NCI-H2107 treated with DMSO at 0.1 percent for 48 hours (cell line): ENCODE results near the gene SIDT1.
"Not testable (repeated sequence)": the region's sequence is repeated elsewhere in the genome, so short reads cannot be mapped to it uniquely, and the experiment has no call there.

Experiments used
- DNase-seq: peaks from one replicate; lab custom pipeline; 2025; ENCODE audit not compliant: unreplicated experiment; lab: John Stamatoyannopoulos, UW

Gene SIDT1

DNA sequence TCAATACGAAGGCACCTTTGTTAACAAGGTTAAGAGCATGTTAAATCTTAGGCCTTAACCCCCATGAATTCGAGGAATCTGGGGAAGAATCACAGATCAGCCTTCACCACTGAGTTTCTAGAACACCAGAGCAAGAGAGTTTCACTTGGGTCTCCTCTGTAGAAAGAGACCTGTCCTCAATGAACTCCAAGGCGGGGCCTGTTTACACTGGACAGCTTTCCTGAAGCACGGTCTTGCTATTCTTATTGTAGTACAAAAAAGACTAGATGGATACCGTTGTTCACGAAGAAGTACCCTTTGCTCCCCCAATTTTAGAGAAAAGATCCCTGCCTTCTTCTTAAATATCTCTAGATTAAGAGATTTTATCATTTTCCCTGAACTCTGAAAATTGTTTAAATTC, 99.2 kb downstream of the SIDT1 start:
- no peak for DNase-seq

DNA sequence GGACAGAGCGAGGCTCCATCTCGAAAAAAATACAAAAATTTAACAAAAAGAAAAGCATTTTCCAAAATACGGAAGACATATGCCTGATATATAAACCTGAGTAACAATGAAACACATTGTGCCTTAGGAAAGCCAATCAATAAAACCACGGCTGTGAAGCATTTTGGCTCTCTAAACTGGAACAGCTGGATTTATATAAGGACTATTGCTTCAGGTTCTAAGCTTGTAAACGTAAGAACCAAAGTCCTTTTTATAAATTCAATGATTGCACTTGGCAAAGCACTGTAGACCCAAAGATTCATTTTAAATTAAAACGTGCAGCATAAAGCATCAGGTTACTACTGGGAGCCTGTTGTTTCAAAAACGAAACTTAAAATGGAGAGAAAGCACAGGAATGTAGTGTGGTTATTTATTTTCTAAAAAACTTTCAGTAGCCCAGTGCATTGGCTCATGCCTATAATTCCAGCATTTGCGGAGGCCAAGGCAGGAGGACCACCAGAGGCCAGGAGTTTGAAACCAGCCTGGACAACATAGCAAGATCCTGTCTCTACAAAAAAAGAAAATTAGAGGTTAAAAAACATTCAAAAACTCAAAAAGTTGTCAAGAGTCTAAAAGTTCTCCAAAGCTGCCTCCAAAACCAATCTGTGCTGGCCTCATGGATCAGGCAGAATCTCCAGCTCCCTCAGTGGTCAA, 102.6 kb downstream of the SIDT1 start:
- DNase-seq = peak; percentile 36

DNA sequence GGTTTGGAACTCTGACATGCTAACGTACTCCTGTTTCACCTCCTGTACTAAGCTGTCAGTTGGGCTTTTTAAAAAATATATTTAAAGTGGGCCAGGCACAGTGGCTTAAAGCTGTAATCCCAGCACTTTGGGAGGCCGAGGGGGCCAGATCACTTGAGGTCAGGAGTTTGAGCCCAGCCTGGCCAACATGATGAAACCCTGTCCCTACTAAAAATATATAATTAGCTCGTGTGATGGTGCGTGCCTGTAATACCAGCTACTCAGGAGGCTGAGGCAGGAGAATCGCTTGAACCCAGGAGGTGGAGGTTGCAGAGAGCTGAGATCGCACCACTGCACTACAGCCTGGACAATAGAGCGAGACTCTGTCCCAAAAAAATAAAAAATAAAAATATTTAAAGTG, 103.7 kb downstream of the SIDT1 start:
- DNase-seq = not testable (repeated sequence)

DNA sequence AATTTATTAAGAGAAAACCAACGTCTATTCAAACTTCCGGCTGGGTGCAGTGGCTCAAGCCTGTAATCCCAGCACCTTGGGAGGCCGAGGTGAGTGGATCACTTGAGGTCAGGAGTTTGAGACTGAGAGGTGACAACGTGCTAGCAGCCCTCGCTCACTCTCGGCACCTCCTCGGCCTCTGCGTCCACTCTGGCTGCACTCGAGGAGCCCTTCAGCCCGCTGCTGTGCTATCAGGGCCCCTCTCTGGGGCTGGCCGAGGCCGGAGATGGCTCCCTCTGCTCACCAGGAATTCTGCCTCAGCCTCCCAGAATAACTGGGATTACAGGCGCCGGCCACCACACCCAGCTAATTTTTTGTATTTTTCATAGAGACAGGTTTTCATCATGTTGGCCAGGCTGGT, 105.4 kb downstream of the SIDT1 start:
- no peak for DNase-seq

DNA sequence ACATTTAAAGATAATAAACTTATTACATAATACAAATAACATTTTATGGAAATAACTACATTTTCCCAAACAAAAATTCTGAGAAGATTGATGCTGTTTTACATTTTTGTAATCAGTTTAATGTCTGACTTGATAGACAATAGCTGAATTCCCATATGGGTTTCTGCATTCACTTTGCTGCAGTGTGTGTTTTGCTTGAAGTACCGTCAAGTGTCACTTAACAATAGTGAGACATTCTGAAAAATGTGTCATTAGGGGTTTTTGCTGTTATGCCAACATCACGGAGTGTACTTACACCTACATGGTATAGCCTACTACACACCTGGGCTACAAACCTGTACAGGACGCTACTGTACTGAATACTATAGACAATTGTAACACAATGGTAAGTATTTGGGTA, 106.6 kb downstream of the SIDT1 start:
- DNase-seq = no peak

DNA sequence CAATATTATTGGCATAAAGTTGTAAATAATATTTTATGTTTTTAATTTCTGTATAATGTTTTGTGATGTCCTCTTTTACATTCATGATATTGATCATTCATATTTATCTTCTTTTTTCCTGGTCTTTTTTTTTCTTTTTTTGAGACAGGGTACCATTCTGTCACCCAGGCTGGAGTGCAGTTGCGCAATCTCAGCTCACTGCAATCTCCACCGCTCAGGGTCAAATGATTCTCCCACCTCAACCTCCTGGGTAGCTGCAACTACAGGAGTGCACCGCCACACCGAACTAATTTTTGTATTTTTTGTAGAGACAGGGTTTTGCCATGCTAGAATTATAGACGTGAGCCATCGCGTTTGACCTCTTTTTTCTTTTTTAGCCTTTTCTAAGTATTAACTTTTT, 111.2 kb downstream of the SIDT1 start:
- DNase-seq = no peak

DNA sequence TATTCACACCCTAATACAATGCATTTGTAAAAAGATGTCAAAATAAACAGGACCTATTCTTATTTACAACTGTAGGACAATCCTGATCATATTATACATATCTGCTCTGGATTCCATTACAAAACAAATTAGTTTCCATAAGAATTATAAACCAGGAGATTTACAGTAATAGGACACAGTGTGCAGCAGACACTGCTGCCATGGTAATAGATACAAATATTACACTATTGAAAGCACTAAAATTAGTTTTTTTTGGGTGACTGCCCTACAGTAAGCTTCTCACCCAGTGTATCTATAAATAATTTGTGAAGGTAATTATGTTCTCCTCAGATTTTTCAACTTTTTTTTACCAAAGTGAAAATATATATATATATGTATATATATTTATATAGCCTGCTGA, 116.2 kb downstream of the SIDT1 start:
- no peak for DNase-seq

DNA sequence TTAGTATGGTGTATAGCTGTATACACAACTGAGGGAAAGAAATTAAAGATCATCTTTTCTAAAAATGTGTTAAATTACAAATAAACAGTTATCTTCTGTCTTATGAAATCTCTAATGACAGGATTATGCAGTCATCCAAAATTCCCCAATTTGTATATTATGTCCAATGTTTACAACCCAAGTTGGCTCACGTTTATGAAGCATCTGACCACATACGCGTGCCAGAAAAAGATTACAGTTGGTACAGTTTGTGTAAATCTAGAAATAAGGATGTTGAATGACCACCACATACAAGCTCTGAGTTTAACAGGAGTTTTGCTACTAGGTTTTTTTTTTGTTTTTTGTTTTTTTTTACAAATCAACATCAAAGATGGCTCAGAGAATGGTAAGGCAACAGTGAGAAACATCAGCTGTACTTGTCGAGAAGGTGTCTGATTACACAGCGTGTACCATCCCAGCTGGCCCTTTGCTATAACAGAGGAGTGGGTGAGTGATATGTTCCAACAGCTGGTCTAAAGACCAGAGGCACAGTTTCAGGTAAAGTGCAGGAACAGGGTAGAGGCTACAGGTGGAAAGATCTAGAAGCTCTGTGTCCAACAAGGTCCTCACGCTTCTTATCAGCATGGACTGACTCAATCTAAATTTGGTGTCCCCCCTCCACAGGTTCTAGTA, 117.0 kb downstream of the SIDT1 start:
- no peak for DNase-seq

DNA sequence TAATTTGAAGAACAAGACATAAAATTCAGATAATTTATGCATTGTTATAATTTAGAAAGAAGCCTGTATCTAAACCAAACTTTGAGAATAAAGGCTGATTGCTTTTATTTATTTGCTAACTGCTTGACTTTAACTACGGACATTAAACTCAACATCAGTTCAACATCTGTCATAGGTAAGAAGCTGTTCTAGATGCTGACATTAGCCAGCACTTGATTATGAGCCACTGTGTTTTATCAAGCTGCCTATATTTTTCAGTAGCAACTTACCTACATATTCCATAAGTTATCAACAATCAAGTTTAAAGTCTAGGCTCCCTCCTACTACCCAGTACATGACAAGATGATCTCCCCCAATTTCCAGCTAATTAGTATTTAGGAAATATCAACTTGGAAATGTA, 122.0 kb downstream of the SIDT1 start:
- DNase-seq = no peak

DNA sequence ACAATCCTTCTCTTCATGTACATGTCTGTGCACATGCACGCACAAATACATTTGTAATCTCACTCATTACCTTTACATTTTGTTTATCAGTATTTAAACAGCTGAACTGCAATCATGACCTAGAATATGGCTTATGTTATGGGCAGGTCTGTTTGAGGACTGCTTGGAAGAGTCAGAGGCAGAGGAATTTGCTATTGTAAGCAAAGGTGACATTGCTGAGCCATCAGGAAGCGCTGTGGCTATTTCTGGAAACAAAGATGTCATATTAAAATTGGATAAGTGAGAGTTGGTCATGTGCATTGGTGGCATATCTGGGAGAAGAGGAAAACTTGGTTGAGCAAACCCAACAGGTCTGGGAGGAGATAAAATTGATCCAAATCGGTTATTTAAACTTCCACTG, 122.5 kb downstream of the SIDT1 start:
- no peak for DNase-seq

DNA sequence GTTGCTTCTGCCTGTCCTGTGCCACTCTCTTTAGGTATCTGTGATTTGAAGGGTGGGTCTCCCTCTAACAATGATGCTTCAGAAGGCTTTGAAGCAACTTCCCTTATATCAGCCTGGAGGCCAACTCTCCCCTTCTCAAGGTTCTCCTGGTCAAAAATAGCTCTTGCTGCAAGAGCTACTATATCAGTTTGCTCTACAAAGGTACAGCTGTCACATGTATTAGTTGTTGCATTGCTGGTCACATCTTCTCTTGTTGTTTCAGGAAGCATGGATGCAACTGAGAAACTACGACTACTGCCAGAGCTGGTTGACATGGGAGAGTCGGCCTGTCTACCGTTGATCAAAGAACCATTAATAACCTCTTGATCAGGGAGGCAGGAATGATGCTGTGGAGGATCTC, 125.8 kb downstream of the SIDT1 start:
- no peak for DNase-seq

DNA sequence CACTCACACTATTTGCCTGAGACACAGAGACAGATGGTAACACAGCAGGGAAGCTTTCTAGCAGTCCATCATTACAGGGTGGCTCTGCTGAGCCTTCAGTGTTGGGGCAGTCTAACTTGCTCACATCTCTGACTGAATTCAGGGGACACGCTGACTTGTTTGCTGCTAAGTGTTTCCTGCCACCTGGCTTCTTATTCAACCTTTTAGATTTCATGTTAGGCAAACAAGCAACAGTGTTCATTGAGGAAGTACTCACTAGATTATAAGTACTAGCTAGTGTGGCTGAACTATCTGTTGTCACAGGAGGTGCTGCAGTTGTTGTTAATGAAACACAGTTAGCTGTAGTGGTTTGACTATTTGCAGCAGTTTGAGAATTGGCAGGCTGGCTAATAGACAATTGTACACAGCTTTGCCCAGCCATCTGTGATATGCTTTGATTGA, 126.8 kb downstream of the SIDT1 start:
- DNase-seq = no peak

DNA sequence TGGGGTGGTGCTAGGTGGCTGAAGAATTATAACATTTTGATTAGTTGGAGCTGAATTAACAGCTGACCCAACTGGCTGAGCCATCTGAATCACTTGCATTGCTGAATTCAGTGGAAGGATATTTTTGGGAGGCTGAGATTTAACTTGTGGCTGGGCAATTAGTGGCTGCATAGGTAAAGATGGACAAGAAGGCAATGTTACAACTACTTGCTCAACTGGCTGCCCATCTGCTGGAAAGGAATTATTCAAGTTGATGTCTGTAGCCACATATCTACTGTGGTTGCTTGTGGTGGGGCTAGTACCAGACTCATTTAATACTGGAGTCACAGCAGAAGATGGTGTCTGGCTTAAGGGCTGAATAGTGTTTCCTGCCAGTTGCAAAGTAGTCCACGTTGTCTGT, 127.6 kb downstream of the SIDT1 start:
- DNase-seq = no peak

DNA sequence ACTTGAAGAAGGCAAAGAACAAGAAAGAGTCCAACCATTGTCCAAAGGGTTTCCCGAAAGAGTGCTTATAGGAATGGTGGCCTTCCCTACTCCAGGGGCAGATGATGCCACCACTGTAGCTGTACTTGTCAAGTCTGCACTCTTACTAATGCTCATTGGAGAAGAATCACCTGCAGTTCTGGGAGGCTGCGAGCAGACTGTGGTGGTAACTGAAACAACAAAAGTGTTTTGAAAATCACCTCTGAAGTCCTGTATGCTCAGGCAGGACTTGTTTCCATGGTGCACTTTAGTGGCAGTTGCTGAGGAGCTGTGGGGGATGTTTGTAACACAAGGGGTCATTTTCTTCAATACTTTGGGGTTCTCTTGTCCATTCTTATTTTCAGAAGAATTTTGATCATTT, 128.1 kb downstream of the SIDT1 start:
- no peak for DNase-seq

DNA sequence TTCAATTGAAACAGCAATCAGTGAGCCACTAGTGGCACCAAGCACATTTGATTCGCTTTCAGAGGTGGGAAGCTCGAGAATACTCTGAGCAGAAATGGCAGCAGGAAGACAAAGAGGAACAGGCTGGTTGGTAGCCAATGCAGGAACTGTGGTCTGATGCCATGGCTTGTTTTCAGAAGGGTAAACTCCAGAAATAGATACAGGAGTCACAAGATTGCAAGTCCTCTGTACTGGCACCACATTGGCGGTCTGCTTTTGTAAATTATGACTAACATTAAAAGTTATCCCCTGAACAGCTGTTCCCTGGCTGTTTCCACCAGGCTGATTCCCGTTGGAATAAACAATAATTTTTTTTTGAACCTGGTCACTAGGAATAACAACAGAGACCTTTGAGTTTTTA, 128.5 kb downstream of the SIDT1 start:
- DNase-seq = no peak

DNA sequence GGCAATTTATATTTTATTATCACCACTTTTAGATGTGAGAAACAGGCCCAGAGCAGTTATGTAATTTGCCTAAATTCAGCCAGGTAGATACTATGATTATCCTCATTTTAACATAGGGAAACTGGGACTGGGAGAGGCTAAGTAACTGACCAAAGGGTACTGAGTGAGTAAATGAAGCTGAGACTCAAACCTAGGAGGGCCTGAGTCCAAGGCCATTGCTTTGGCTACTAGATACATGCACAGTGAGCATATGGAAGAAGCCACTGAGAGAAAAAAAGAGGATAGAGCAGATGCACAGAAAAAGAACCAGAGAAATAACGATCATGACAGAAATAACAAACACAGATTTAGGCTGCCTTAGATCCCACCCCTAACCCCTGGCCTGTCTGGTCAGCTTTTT, 130.5 kb downstream of the SIDT1 start:
- DNase-seq = no peak

DNA sequence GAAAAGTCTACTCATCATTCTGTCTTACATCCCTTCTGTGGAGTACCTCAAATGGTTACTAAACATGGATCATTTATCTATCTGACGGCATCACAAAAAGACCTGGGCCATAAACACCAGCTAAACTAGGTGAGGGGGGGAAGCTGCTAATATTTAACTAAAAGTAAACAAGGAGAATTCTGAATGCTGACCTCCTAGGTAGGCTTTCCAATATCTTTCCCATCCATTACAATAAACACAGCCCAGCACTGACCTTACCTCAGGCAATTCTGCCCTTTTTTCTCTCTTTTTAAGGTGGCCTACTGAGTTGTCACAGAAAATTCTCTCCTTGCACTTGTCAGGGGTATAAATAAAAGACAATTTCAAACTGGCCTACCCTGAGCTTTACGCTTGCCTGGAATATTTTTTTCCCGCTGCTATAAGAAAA, 131.0 kb downstream of the SIDT1 start:
- no peak for DNase-seq

DNA sequence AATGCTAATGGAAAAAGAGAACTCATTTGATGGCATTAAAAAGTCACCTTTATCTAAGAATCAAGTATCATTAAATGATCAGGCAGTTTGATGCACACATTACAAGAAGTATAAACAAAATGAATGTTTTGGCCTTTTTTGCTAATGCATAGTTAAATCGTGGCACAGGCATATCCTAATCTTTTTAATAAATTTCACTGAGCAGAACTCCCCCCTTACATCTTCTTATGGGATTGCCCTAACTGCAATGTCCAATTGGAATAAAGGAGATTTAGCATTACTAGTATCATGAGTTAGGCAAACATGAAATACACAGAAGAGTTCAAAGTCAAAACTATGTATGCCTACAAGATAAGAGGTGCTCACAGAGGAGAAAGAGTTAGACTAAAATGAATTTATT, 131.4 kb downstream of the SIDT1 start:
- DNase-seq = no peak

DNA sequence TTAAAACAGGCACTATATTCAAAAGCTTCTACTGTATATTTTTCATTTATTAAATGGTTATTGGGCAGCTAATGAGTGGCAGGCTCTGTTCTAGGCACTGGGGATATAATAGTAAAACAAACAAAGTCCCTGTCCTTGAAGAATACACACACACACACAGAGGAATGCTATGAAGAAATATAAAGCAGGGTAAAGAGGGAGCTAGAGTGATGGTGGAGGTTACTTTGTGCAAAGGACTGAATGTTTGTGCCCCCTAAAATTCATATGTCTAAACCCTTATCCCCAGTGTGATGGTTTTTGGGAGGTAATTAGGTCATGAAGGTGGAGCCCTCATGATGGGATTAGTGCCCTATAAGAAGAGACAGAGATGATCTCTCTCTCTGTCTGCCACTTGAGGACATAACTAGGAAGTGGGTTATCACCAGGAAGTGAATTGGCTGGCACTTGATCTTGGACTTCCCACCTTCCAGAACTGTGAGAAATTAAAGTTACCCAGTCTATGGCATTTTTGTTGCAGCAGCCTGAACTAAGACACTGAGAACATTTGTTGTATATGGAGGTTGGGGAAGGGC, 132.3 kb downstream of the SIDT1 start:
- no peak for DNase-seq

DNA sequence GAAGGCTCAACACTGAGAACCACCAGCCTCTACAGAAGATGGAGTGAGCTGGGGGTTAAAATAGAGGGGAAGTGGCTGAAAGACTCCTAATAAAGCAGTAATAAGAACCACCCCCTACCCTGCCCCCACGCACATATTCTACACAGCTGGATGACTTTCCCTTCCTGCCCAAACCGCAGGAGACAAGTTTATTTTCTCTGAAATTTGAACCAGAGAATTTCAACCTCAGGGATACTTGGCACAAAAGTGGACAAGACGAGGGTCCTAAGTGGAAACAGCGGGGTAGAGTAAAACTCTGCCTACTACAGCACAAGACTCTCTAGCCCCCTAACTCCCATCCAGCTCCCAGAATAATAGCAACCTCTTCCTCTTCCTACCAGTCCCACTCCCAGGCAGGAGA, 135.7 kb downstream of the SIDT1 start:
- no peak for DNase-seq

DNA sequence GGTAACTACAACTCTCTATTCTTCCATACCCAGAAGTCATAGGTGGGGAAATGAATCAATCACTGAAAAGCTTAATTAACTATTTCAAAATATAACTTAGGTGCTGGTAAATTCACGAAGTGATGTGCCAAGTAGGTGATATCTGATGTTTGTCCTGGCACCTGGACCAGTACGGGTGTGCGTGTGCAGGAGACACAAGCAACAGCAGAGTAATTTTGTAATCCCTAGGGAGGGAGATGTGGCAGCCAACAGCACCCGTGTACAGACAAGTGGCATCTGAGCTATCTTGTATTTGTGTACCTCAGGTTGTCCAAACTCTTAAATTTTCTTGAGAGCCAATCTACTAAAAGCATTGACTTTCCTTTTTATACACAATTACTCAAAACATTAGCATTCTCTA, 141.2 kb downstream of the SIDT1 start:
- DNase-seq = peak; percentile 45

DNA sequence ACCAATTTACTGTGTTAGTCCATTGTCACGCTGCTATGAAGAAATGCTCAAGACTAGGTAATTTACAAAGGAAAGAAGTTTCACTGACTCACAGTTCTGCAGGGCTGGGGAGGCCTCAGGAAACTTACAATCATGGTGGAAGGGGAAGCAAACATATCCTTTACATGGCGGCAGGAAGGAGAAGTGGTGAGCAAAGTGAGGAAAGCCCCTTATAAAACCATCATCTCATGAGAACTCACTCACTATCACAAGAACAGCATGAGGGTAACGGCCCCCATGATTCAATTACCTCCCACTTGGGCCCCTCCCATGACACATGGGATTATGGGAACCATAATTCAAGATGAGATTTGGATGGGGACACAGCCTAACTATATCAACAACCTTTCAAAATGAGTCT, 143.9 kb downstream of the SIDT1 start:
- no peak for DNase-seq

DNA sequence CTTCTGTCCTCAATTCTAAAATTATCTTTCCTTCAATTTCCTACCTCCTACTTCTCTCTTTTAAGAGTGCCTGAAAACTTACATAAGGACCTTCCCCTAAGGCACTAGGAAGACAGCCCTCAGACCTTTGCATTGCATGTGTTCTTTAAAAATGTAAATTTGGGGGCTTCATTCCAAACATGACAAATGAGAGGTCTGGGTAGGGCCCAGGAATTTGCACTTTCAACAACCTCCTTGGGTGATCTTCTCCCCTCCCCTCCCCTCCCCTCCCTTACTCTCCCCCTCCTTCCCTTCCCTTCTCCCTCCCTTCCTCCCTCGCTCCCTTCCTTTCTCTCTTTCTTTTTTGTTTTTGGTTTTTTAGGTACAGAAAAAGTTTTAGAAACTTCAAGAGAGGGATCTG, 145.4 kb downstream of the SIDT1 start:
- DNase-seq = no peak
